ENCODE results near the gene PEAK3.

DNA sequence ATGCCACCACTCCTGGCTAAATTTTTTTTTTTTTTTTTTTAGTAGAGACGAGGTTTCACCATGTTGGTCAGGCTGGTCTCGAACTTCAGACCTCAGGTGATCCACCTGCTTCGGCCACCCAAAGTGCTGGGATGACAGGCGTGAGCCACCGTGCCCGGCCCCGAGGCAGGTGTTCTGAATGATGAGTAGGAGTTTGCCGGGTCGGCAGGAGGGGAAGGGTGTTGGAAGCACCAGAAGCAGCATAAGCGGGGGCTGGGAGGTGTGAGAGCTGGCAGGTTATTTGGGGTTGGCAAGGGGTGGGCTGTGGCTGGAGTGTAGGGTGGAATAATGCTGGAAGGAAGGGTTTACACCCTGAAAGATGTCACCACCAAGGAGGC lies 48.3 kb upstream of the PEAK3 start:
- TF ChIP-seq, protein P1, sequence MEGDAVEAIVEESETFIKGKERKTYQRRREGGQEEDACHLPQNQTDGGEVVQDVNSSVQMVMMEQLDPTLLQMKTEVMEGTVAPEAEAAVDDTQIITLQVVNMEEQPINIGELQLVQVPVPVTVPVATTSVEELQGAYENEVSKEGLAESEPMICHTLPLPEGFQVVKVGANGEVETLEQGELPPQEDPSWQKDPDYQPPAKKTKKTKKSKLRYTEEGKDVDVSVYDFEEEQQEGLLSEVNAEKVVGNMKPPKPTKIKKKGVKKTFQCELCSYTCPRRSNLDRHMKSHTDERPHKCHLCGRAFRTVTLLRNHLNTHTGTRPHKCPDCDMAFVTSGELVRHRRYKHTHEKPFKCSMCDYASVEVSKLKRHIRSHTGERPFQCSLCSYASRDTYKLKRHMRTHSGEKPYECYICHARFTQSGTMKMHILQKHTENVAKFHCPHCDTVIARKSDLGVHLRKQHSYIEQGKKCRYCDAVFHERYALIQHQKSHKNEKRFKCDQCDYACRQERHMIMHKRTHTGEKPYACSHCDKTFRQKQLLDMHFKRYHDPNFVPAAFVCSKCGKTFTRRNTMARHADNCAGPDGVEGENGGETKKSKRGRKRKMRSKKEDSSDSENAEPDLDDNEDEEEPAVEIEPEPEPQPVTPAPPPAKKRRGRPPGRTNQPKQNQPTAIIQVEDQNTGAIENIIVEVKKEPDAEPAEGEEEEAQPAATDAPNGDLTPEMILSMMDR (IDR thresholded peaks at IDR 0.05): no peak
- TF ChIP-seq POLR2AphosphoS5 (IDR thresholded peaks at IDR 0.05) (no peak), POLR2A (IDR thresholded peaks at IDR 0.05) (no peak)
